KMS-11 (cell line): ENCODE data around the gene SEMA4C.

Source experiments
- H2AFZ ChIP-seq: fragments of 200-600 bp; sonication (generic); 2 replicates; pipeline ENCODE4 v1.6.1; 2016; ENCODE audit warnings: antibody characterized with exemption, mixed run types, low read depth
- H3K27ac ChIP-seq: fragments of 200-600 bp; sonication (generic); 2 replicates; pipeline ENCODE4 v1.6.1; 2016; ENCODE audit warnings: mild to moderate bottlenecking, mixed run types
- H3K27me3 ChIP-seq: fragments of 200-600 bp; sonication (generic); 2 replicates; pipeline ENCODE4 v1.6.1; 2017; ENCODE audit warnings: mild to moderate bottlenecking, low read depth, mixed run types, moderate library complexity; ENCODE audit not compliant: insufficient read depth
- H3K36me3 ChIP-seq: fragments of 200-600 bp; sonication (generic); 2 replicates; pipeline ENCODE4 v1.6.1; 2017; ENCODE audit warnings: mild to moderate bottlenecking, mixed run types; ENCODE audit not compliant: insufficient read depth
- H3K4me1 ChIP-seq: fragments of 200-600 bp; sonication (generic); 2 replicates; pipeline ENCODE4 v1.6.1; 2016; ENCODE audit warnings: mild to moderate bottlenecking, low read depth, mixed run types; ENCODE audit not compliant: poor library complexity, severe bottlenecking
- H3K4me2 ChIP-seq: fragments of 200-600 bp; sonication (generic); 2 replicates; pipeline ENCODE4 v1.7.0; 2016; ENCODE audit warnings: mild to moderate bottlenecking, mixed run types
- H3K4me3 ChIP-seq: fragments of 200-600 bp; sonication (generic); IDR thresholded peaks from 2 replicates; pipeline ENCODE4 v1.6.1; 2017; ENCODE audit warnings: low read depth, low read length, mixed read lengths; ENCODE audit not compliant: insufficient read depth
- H3K79me2 ChIP-seq: fragments of 200-600 bp; sonication (generic); 2 replicates; pipeline ENCODE4 v1.6.1; 2016; ENCODE audit warnings: low read depth, mixed run types; ENCODE audit not compliant: insufficient read depth
- H3K9ac ChIP-seq: fragments of 200-600 bp; sonication (generic); 2 replicates; pipeline ENCODE4 v1.6.1; 2016; ENCODE audit warnings: mild to moderate bottlenecking, mixed run types
- H4K20me1 ChIP-seq: fragments of 200-600 bp; sonication (generic); 2 replicates; pipeline ENCODE4 v1.6.1; 2016; ENCODE audit warnings: mild to moderate bottlenecking, mixed run types; ENCODE audit not compliant: insufficient read depth
- CTCF ChIP-seq: fragments of 200-600 bp; sonication (generic); conservative IDR thresholded peaks from 2 replicates; pipeline ENCODE4 v1.6.1; 2017; ENCODE audit warnings: low read depth, mild to moderate bottlenecking, antibody characterized with exemption, low read length, moderate library complexity, mixed read lengths

SEMA4C gene

GRCh38 chr2:96913117-96913397 lies 43.2 kb upstream of the SEMA4C start:
- H3K4me2 ChIP-seq = no peak overlapping the region
- no peak overlapping the region for H2AFZ ChIP-seq
- no peak overlapping the region for H3K4me3 ChIP-seq
- no peak overlapping the region for H3K9ac ChIP-seq
- H4K20me1 ChIP-seq = no peaks in the 10 kb centered on the region
- H3K4me1 ChIP-seq = no peaks in the 10 kb centered on the region
- TF ChIP-seq CTCF = no peak
- no peaks in the 10 kb centered on the region; the same call in 1 of the 2 replicates for H3K27me3 ChIP-seq
- H3K36me3 ChIP-seq = no peaks in the 10 kb centered on the region
- H3K27ac ChIP-seq = no peak overlapping the region
- no peaks in the 10 kb centered on the region for H3K79me2 ChIP-seq

- no peak overlapping the region for H3K4me2 ChIP-seq
- no peak overlapping the region for H3K27ac ChIP-seq
- no peaks in the 10 kb centered on the region for H4K20me1 ChIP-seq
- H2AFZ ChIP-seq = no peak overlapping the region
- no peaks in the 10 kb centered on the region for H3K79me2 ChIP-seq
- no peak overlapping the region for H3K9ac ChIP-seq
- no peak overlapping the region for H3K4me3 ChIP-seq
- TF ChIP-seq CTCF = no peak
- H3K36me3 ChIP-seq = no peaks in the 10 kb centered on the region
- H3K4me1 ChIP-seq = no peaks in the 10 kb centered on the region
- H3K27me3 ChIP-seq = no peaks in the 10 kb centered on the region; the same call in 1 of the 2 replicates
Measured at GRCh38 chr2:96912346-96913116, 42.7 kb upstream of the SEMA4C start.

DNA sequence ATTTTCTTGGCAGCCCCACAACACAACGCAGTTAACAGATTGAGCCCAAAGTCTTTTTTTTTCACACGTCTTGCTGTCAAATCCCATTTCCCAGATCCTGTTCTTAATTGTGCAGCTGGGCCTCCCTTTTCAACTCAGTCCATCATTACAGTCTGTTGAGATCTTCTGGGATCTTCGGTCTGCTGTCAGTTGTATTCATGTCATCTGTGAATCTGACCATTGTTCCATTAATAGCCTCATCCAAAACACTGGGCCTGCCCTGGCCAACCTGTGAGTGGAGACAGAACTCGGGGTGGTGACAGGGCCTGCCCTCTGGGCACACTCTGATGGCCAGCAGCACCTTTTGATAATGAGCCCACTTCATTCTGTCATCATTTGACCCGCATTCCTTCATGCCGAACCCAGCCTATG lies 39.7 kb upstream of the SEMA4C start:
- H3K4me3 ChIP-seq = no peak overlapping the region
- H3K4me2 ChIP-seq = no peak overlapping the region
- H3K36me3 ChIP-seq = no peaks in the 10 kb centered on the region
- no peak overlapping the region for H3K9ac ChIP-seq
- no peaks in the 10 kb centered on the region; the same call in 1 of the 2 replicates for H3K27me3 ChIP-seq
- no peak for TF ChIP-seq CTCF
- no peaks in the 10 kb centered on the region for H3K4me1 ChIP-seq
- H3K27ac ChIP-seq = no peak overlapping the region
- no peak overlapping the region for H2AFZ ChIP-seq
- H4K20me1 ChIP-seq = no peaks in the 10 kb centered on the region
- H3K79me2 ChIP-seq = no peaks in the 10 kb centered on the region

DNA sequence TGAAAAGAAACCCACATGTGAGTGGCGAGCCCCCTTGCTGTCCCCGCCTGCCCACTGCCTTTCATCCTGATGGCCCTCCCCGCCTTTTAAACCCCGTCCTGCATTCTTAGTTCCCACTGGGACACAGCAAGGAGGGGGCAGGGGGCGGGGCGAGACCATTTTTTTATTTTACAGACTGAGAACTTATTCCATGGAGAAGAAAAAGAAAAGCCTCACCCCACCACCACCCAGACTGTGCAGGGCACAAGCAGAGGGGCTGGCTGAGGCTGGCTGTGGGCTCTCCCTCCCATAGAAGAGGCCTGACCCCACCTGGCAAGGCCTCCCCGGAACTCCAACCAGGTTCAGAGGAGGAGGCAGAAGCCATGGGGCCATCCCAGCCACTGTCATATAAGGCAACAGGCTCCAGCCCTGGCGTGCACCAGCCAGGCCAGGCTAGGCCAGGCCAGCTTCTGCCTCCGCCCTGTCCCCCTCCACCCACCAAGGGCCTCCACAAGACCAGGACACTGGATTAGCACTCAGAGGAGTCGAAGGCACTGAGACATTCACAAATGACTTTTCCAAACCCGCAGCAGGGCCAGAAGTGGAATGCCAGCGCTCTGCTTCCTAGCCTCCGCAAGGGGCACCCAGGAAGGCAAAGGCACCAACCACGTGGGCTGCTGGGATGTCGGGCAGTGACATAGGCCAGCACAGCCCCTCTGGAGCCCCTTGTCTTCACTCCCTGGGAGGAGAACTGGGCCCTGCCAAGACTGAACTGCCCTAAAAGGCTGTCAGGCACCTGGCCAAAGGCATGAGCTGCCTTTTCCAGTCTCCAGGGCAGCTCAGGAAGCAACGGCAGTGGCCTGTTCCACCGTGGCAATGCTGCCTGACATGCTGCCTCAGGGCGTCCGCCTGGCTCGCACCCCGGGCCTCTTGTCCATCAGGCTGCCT lies 37.5 kb upstream of the SEMA4C start:
- Histone ChIP-seq H3K4me1 (no peaks in the 10 kb centered on the region), H3K27me3 (no peaks in the 10 kb centered on the region), H4K20me1 (no peaks in the 10 kb centered on the region), H2AFZ (no peak overlapping the region), H3K4me3 (no peak overlapping the region), H3K36me3 (no peaks in the 10 kb centered on the region), H3K9ac (no peak overlapping the region), H3K4me2 (no peak overlapping the region), H3K27ac (no peak overlapping the region), H3K79me2 (no peaks in the 10 kb centered on the region)
- no peak for TF ChIP-seq CTCF
